Transverse colon (tissue), 4 donors: ENCODE results near the gene CASQ1.
A peak's percentile ranks its signal among the peaks of the same experiment; 100 is the strongest.

Experiments
- CTCF ChIP-seq, 5 experiments: fragments of 200-600 bp in 3 of 5; fragments of 450-650 bp in 2 of 5; sonication (generic) in 3 of 5; IDR thresholded peaks; 1 replicate in 2 of 5; 2 replicates in 3 of 5; pipeline ENCODE4 v1.5.1; 2016 to 2017; ENCODE audit warnings: antibody characterized with exemption in 5 of 5, inconsistent platforms in 3 of 5, mild to moderate bottlenecking in 2 of 5, moderate library complexity in 1 of 5
- POLR2AphosphoS5 ChIP-seq, 3 donors: sonication (generic); formaldehyde crosslinking; IDR thresholded peaks; one replicate each; pipeline ENCODE4 v1.6.1; 2016; ENCODE audit warnings: antibody characterized with exemption in 3 of 3

GRCh38 chr1:160219062-160219929 is 28.9 kb downstream of the CASQ1 start:
- TF ChIP-seq CTCF (IDR thresholded peaks at IDR 0.05) (peak; percentile 49 to 58 (median 56)), POLR2AphosphoS5 (IDR thresholded peaks at IDR 0.05) (peak in 1 of 3 donors; percentile 8)
